Stimulated activated memory B cell treated with anti-CD40 and anti-IgM and Interleukin-4, amounts not matched to agents 10 μg/mL and 1 μg/mL and 100 μg/mL, for 72 hours (primary cell): ENCODE data around the gene DDX6.
"Not testable (repeated sequence)": the region's sequence is repeated elsewhere in the genome, so short reads cannot be mapped to it uniquely, and the experiment has no call there.

ENCODE experiments used
- ATAC-seq: fragments of 150-1000 bp; cut with Tn5 transposase; 2 replicates; pipeline ENCODE4 v1.10.0; 2021
- H3K27ac Mint-ChIP-seq: one replicate; pipeline ENCODE4 v1.8.0; 2022; ENCODE audit warnings: mild to moderate bottlenecking, mixed read lengths
- H3K27me3 Mint-ChIP-seq: one replicate; pipeline ENCODE4 v1.8.0; 2022; ENCODE audit warnings: mixed read lengths
- H3K36me3 Mint-ChIP-seq: one replicate; pipeline ENCODE4 v1.8.0; 2022; ENCODE audit warnings: mixed read lengths
- H3K4me1 Mint-ChIP-seq: one replicate; pipeline ENCODE4 v1.8.0; 2022; ENCODE audit warnings: mixed read lengths
- H3K4me3 Mint-ChIP-seq: one replicate; pipeline ENCODE4 v1.8.0; 2022; ENCODE audit warnings: mild to moderate bottlenecking, moderate library complexity, mixed read lengths
- H3K9me3 Mint-ChIP-seq: one replicate; pipeline ENCODE4 v1.8.0; 2022; ENCODE audit warnings: mixed read lengths

The DDX6 gene, protein sequence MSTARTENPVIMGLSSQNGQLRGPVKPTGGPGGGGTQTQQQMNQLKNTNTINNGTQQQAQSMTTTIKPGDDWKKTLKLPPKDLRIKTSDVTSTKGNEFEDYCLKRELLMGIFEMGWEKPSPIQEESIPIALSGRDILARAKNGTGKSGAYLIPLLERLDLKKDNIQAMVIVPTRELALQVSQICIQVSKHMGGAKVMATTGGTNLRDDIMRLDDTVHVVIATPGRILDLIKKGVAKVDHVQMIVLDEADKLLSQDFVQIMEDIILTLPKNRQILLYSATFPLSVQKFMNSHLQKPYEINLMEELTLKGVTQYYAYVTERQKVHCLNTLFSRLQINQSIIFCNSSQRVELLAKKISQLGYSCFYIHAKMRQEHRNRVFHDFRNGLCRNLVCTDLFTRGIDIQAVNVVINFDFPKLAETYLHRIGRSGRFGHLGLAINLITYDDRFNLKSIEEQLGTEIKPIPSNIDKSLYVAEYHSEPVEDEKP

DNA sequence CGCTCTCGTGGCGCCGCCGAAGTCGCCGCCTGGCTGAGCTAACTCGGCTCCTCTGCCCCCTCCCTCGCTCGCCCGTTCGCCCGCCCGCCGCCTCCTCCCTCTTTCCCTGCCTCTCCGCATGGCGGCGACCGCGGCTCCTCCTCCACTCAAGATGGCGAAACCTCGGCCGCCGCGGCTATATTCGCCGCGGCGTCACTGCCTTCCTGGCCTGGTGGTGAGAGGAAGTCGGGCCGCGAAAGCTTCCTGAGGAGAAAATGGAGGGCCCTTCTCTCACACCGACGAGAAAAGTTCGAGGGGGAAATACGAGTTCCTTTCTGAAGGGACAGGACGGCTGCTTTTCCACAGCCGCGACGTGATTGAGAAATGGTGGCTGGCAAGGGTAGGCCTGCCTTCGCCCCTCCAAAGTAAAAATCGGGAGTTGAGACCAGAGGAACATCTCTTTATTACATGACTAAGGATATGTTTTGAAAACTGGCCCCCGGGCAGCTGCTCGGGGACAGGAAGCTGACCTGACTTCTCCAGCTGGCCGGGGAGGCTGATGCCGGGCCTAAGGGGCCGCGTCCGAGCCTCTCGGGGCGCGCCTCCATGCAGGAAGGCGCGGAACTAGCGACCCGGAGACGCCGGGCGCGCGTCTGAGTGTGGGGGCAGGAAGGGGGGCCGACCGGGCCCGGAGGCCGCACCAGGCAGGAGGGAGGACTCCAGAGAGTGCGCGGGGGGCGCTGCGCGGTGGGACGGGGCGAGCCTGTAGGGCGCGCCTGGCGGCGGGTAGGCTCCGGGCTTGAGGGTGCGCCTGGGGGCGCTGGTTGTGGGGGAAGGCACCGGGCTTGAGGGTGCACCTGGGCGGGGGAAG, at the start of gene DDX6:
TSS of gene DDX6 (minus strand) at position 54 of the 850 bp plus-strand sequence. CDS start 4,913 bp downstream, outside the sequence.
- no peaks in the 10 kb centered on the region for H3K27me3 Mint-ChIP-seq

DNA sequence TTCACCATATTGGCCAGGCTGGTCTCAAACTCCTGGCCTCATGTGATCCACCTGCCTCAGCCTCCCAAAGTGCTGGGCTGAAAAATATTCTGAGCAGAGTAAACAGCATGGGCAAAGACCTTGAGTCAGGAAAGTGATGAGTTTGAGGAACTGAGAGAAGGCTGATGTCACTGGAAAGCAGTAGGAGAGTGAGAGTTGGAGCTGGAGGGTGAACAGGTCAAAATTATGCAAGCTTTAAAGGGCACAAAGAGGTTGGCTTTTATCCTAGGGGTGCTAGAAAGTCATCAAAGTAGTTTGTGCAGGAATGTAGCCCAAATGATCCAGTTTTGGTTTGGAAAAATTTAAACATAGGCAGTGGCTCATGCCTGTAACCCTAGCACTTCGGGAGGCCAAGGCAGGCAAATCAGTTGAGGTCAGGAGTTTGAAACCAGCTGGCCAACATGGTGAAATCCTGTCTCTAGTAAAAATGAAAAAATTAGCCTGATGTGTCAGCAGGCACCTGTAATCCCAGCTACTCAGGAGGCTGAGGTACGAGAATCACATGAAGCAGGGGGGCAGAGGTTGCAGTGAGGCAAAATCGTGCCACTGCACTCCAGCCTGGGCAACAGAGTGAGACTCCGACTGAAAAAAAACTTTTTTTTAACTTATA, 48.1 kb upstream of the DDX6 start:
- Mint-ChIP-seq H3K27ac (peak overlapping the region; percentile 48), H3K27me3 (no peaks in the 10 kb centered on the region), H3K9me3 (no peaks in the 10 kb centered on the region), H3K4me3 (peak overlapping the region; percentile 1), H3K4me1 (peaks cover 57% of the 10 kb centered on the region), H3K36me3 (no peaks in the 10 kb centered on the region)
- ATAC-seq: peak; percentile 92

More for the DNA sequence above, at the start of gene DDX6:
- peak; percentile 79 for ATAC-seq
- H3K4me1 Mint-ChIP-seq: peaks cover 33% of the 10 kb centered on the region
- H3K36me3 Mint-ChIP-seq: peaks cover 18% of the 10 kb centered on the region
- no peaks in the 10 kb centered on the region for H3K9me3 Mint-ChIP-seq
- peak within 1 kb of the TSS; percentile 97 for H3K27ac Mint-ChIP-seq
- peak within 1 kb of the TSS; percentile 99 for H3K4me3 Mint-ChIP-seq

DNA sequence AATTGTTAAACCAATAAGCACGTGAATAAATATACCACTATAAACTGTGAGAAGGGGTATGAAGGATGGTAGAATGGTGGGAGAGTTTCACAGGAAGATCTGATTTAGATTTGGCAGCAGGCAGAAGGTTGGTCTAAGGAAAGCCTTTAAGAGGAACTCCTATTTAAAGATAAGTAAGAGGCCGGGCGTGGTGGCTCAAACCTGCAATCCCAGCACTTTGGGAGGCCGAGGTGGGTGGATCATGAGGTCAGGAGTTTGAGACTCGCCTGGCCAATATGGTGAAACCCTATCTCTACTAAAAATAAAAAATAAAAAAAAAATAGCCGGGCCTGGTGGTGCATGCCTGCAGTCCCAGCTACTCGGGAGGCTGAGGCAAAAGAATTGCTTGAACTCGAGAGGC, 46.9 kb upstream of the DDX6 start:
- Mint-ChIP-seq H3K9me3 (no peaks in the 10 kb centered on the region), H3K27me3 (no peaks in the 10 kb centered on the region), H3K4me1 (peaks cover 60% of the 10 kb centered on the region), H3K4me3 (no peak overlapping the region), H3K27ac (peak overlapping the region; percentile 48), H3K36me3 (no peaks in the 10 kb centered on the region)
- no peak for ATAC-seq

GRCh38 chr11:118834427-118835028, 43.6 kb upstream of the DDX6 start:
- Mint-ChIP-seq H3K9me3 (no peaks in the 10 kb centered on the region), H3K4me1 (peaks cover 38% of the 10 kb centered on the region), H3K27ac (peak overlapping the region; percentile 96), H3K27me3 (no peaks in the 10 kb centered on the region), H3K36me3 (no peaks in the 10 kb centered on the region), H3K4me3 (peak overlapping the region; percentile 81)
- ATAC-seq: peak; percentile 61

DNA sequence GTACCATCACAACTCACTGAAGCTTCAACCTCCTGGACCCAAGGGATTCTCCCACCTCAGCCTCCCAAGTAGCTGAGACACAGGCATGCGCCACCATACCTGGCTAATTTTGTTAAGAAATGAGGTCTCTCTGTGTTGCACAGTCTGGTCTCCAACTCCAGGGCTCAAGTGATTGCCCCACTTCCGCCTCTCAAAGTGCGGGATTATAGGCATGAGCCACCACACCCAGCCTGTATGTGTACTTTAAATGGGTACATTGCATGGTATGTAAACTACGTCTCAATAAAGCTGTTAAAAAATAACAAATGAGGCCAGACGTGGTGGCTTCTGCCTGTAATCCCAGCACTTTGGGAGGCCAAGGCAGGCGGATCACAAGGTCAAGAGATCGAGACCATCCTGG, 36.2 kb upstream of the DDX6 start:
- peak overlapping the region; percentile 67 for H3K27ac Mint-ChIP-seq
- H3K9me3 Mint-ChIP-seq: no peaks in the 10 kb centered on the region
- H3K36me3 Mint-ChIP-seq: no peaks in the 10 kb centered on the region
- no peak for ATAC-seq
- peaks cover 21% of the 10 kb centered on the region for H3K4me1 Mint-ChIP-seq
- H3K4me3 Mint-ChIP-seq: no peak overlapping the region
- H3K27me3 Mint-ChIP-seq: no peaks in the 10 kb centered on the region

DNA sequence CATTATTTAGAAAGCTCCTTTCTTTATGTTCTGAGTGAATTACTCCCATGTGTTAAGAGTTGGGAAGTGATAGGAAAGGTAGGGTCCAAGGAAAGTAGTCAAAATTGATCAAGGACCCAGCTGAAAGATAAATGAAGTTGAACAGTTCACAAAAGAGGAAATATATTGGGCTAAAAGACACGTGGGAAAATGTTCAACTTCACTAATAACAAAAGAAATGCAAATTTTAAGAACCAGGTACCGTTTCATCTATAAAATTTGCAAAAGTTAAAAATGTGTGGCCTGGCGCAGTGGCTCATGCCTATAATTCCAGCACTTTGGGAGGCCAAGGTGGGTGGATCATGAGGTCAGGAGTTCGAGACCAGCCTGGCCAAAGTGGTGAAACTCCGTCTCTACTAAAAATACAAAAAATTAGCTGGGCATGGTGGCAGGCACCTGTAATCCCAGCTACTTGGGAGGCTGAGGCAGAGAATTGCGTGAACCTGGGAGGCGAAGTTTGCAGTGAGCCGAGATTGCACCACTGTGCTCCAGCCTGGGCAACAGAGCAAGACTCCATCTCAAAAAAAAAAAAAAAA, 32.1 kb upstream of the DDX6 start:
- Mint-ChIP-seq H3K4me1 (peaks cover 48% of the 10 kb centered on the region), H3K27ac (peak overlapping the region; percentile 99), H3K4me3 (peak overlapping the region; percentile 31)
- ATAC-seq, H3K36me3 Mint-ChIP-seq, H3K9me3 Mint-ChIP-seq, H3K27me3 Mint-ChIP-seq: not testable (repeated sequence)

DNA sequence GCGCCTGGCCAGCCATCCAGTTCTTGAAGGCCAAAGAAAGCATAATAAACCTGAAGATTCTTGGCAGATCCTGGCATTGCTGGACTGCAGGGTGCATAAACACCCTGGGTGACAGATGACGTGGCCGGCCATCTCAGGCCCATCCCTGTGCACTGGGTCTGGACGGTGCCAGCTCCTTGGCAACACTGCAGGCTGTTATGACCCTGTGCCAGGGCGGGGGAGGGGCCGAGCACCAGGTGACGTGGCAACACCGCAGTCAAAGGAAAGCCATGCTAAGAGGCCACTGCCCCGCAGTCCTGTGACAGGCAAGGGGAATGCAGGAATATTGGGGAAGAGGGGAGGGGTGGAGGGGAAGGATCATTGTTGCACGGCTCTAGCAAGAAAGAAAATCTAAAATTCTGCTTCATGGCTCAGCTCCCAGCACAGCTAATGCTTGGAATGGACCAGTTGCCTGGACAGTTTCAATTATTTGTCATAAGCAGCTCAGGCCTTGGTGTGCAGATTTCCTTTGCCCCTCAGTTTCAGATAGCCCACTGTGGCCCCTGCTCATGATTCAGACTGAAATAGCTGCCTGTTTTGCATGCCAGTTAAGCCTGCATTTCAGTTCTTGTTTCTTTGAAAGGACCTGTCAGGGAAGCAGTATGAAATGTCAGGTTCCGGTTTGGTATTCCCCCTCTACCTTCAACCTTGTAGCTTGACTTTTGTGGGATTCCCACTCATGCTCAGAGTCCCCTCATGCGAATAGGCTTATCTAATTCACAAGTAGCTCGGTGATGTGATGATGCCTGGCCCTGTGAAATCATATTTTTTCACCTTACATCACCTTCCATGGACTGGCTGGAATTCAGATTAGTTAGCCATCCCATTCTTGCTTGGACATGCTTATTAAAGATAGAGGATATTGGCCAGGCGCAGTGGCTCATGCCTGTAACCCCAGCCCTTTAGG, 29.7 kb upstream of the DDX6 start:
- H3K27ac Mint-ChIP-seq: peak overlapping the region; percentile 99
- peaks cover 48% of the 10 kb centered on the region for H3K4me1 Mint-ChIP-seq
- ATAC-seq: peak; percentile 96

DNA sequence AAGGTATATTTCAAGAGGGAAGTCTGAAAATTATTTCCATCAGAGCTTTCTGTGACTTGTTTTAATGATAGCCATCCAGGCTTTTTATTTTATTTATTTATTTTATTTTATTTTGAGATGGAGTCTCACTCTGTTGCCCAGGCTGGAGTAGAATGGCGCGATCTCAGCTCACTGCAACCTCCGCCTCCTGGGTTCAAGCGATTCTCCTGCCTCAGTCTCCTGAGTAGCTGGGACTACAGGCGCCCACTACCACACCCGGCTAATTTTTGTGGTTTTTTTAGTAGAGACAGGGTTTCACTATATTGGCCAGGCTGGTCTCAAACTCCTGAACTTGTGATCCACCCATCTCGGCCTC, 29.0 kb upstream of the DDX6 start:
- not testable (repeated sequence) for H3K9me3 Mint-ChIP-seq, H3K27me3 Mint-ChIP-seq, ATAC-seq, H3K36me3 Mint-ChIP-seq
- Mint-ChIP-seq H3K4me3 (peak overlapping the region; percentile 67), H3K4me1 (peaks cover 48% of the 10 kb centered on the region), H3K27ac (peak overlapping the region; percentile 99)

More for the DNA sequence above, 29.7 kb upstream of the DDX6 start:
- peak overlapping the region; percentile 67 for H3K4me3 Mint-ChIP-seq
- no peaks in the 10 kb centered on the region for H3K9me3 Mint-ChIP-seq
- no peaks in the 10 kb centered on the region for H3K36me3 Mint-ChIP-seq
- H3K27me3 Mint-ChIP-seq: no peaks in the 10 kb centered on the region

DNA sequence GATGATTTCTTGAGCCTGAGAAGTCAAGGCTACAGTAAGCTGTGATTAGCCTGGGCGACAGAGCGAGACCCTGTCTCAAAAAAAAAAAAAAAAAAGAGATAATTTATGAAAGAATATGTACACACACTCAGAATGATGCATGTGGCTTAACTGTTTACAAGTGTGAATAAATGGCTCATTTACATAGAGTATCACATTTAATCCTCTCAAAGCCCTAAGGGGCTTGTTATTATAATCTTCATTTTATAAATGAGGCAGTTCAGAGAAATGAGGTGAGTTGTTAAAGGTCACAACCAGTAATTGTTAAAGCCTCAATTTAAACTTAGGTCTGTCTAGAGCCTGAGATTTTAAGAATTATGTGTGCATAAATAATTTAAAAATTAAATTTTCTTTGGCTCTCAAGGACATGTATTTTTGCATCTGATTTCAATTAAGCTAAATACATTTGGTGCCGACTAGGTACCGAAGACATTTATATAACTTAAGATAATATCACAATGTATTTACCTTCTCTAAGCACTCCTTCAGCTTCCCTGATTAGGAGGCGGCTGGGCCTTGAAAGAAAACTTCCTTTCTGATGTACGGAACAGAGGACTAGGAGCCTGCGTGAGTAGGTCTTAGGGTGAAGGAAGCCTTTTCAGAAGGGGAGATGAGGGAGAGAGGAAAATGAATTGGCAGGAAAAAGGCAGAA, 28.5 kb upstream of the DDX6 start:
- Mint-ChIP-seq H3K27me3 (no peaks in the 10 kb centered on the region), H3K36me3 (no peaks in the 10 kb centered on the region), H3K4me1 (peaks cover 46% of the 10 kb centered on the region), H3K27ac (peak overlapping the region; percentile 99), H3K4me3 (peak overlapping the region; percentile 54), H3K9me3 (no peaks in the 10 kb centered on the region)
- no peak for ATAC-seq

DNA sequence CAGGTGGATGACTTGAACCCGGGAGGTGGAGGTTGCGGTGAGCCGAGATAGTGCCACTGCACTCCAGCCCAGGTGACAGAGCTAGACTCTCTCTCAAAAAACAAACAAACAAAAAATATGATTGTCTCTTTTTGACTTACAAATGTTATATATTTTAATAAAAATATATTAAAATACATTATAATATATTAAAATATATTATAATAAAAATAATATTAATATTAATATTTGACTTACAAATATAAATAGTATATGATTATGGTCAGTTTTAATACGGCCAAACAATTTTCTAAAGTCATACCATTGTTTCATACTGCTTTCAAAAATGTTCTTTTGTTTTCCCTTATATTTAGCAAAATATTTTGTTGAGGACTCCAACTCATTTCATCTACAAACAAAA, 27.2 kb upstream of the DDX6 start:
- ATAC-seq: no peak
- H3K9me3 Mint-ChIP-seq: no peaks in the 10 kb centered on the region
- H3K4me3 Mint-ChIP-seq: no peak overlapping the region
- no peaks in the 10 kb centered on the region for H3K36me3 Mint-ChIP-seq
- H3K27ac Mint-ChIP-seq: no peak overlapping the region
- H3K4me1 Mint-ChIP-seq: peaks cover 54% of the 10 kb centered on the region
- H3K27me3 Mint-ChIP-seq: no peaks in the 10 kb centered on the region

DNA sequence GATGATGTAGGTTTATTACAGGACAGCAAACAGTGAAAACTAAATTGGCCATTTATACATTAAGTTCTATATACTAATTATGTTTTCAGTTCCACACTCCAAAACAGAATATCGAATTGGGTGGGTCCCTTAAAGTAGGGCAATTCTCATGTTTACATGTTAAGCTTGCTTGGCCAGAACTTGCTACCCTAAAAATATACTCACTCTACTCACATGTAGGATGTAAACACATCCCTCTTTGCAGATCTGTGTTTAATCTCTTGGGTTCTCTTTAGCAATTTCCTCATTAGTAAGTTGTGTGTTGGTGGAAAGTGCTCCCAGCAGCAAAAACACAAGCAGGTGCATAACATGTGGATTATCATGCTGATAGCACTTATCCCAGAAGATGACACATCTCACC, 22.6 kb upstream of the DDX6 start:
- no peak overlapping the region for H3K4me3 Mint-ChIP-seq
- peak; percentile 27 for ATAC-seq
- no peaks in the 10 kb centered on the region for H3K27me3 Mint-ChIP-seq
- no peaks in the 10 kb centered on the region for H3K9me3 Mint-ChIP-seq
- H3K27ac Mint-ChIP-seq: peak overlapping the region; percentile 60
- H3K4me1 Mint-ChIP-seq: peaks cover 32% of the 10 kb centered on the region
- H3K36me3 Mint-ChIP-seq: no peaks in the 10 kb centered on the region

GRCh38 chr11:118812485-118812884, 21.5 kb upstream of the DDX6 start:
- Mint-ChIP-seq H3K4me3 (no peak overlapping the region), H3K36me3 (no peaks in the 10 kb centered on the region), H3K9me3 (no peaks in the 10 kb centered on the region), H3K27me3 (no peaks in the 10 kb centered on the region), H3K27ac (peak overlapping the region; percentile 60), H3K4me1 (peaks cover 40% of the 10 kb centered on the region)
- no peak for ATAC-seq
